Spleen (tissue), 7 donors: ENCODE results near the gene GNL3.

Source experiments
- CTCF ChIP-seq, 11 experiments: fragments of 200-600 bp in 7 of 11; fragments of 450-650 bp in 4 of 11; sonication (generic) in 4 of 11; IDR thresholded peaks in 8 of 11; conservative IDR thresholded peaks in 3 of 11; 1 replicate in 7 of 11; 2 replicates in 4 of 11; pipeline versions ENCODE4 v1.4.0 to v1.8.0; 2016 to 2021; ENCODE audit warnings: antibody characterized with exemption in 11 of 11, inconsistent platforms in 4 of 11, mild to moderate bottlenecking in 1 of 11
- POLR2A ChIP-seq, 3 donors: fragments of 450-650 bp; IDR thresholded peaks; one replicate each; pipeline ENCODE4 v1.5.1; 2017; ENCODE audit warnings: antibody characterized with exemption in 3 of 3, mild to moderate bottlenecking in 1 of 3
- POLR2AphosphoS5 ChIP-seq, 3 donors: sonication (generic); formaldehyde crosslinking; IDR thresholded peaks; one replicate each; pipeline ENCODE4 v1.5.1; 2017; ENCODE audit warnings: antibody characterized with exemption in 3 of 3
- donor health status: DM: no; HTN: no; CAD: no; lungs with moderate emphysema.
- donor health status: DM: no; HTN: no; CAD: no.
- donor health status: DM: no; HTN: no; CAD: no.

GRCh38 chr3:52730681-52731080, 44.8 kb downstream of the GNL3 start:
- no peak for TF ChIP-seq POLR2A (IDR thresholded peaks at IDR 0.05)
- TF ChIP-seq CTCF (IDR thresholded peaks at IDR 0.05 in 8 of 11, conservative IDR thresholded peaks at IDR 0.05 in 3 of 11): no peak
- no peak for TF ChIP-seq POLR2AphosphoS5 (IDR thresholded peaks at IDR 0.05)
